Endothelial cell (in vitro differentiated cells): ENCODE measurements around the gene PLPPR3. TPM values are rescaled to one million over a fixed set of nuclear protein-coding genes. Genes with fewer than 3 reads are reported as not detected.

ENCODE experiments used
- DNase-seq: peaks from one replicate; pipeline ENCODE4 v3.0.0; 2021; ENCODE audit warnings: low spot score
- H3K27ac Mint-ChIP-seq: one replicate; pipeline ENCODE4 v1.8.0; 2021; ENCODE audit warnings: mixed read lengths, inconsistent platforms; ENCODE audit not compliant: unreplicated experiment
- H3K27me3 Mint-ChIP-seq: one replicate; pipeline ENCODE4 v1.8.0; 2021; ENCODE audit warnings: mild to moderate bottlenecking, moderate library complexity, mixed read lengths, inconsistent platforms; ENCODE audit not compliant: unreplicated experiment
- H3K36me3 Mint-ChIP-seq: one replicate; pipeline ENCODE4 v1.8.0; 2021; ENCODE audit warnings: mild to moderate bottlenecking, low read depth, mixed read lengths, inconsistent platforms; ENCODE audit not compliant: unreplicated experiment
- H3K4me1 Mint-ChIP-seq: one replicate; pipeline ENCODE4 v1.8.0; 2021; ENCODE audit warnings: mild to moderate bottlenecking, mixed read lengths, inconsistent platforms; ENCODE audit not compliant: unreplicated experiment
- H3K4me3 Mint-ChIP-seq: one replicate; pipeline ENCODE4 v1.8.0; 2021; ENCODE audit warnings: mild to moderate bottlenecking, mixed read lengths, inconsistent platforms; ENCODE audit not compliant: unreplicated experiment
- H3K9me3 Mint-ChIP-seq: one replicate; pipeline ENCODE4 v1.8.0; 2021; ENCODE audit warnings: mixed read lengths, inconsistent platforms; ENCODE audit not compliant: unreplicated experiment
- CTCF ChIP-seq: fragments of 200-600 bp; sonication (generic); IDR thresholded peaks from one replicate; pipeline ENCODE4 v1.5.0; 2021; ENCODE audit warnings: antibody characterized with exemption; ENCODE audit not compliant: unreplicated experiment
- microRNA-seq: library from miRNA; unstranded; fragments of <30 nt; microRNA quantifications from one replicate; pipeline ENCODE4, GENCODE V29; 2020; ENCODE audit not compliant: unreplicated experiment
- total RNA-seq: library from RNA; stranded (reverse); fragmentation: NEBNext Ultra II Directional; extraction: Animal tissue kit (Norgen Biotek cat#: 25700); gene quantifications from one replicate; pipeline ENCODE4 v1.2.1, GENCODE V29; 2021; ENCODE audit not compliant: unreplicated experiment

The PLPPR3 gene
- total RNA-seq, 1 donor from 2014 or later: 17.6 TPM

- Mint-ChIP-seq H3K27ac (no peak overlapping the region), H3K4me1 (no peaks in the 10 kb centered on the region), H3K36me3 (no peaks in the 10 kb centered on the region)
These were observed 56.5 kb downstream of the PLPPR3 start for GRCh38 chr19:765179-765738.

GRCh38 chr19:764301-764700 lies 57.5 kb downstream of the PLPPR3 start:
- TF ChIP-seq CTCF: no peak
- Mint-ChIP-seq H3K9me3 (peaks cover 4% of the 10 kb centered on the region), H3K27ac (no peak overlapping the region), H3K27me3 (no peaks in the 10 kb centered on the region), H3K4me3 (no peak overlapping the region), H3K36me3 (peaks cover 4% of the 10 kb centered on the region), H3K4me1 (no peaks in the 10 kb centered on the region)
- DNase-seq: no peak

More at GRCh38 chr19:765179-765738, 56.5 kb downstream of the PLPPR3 start:
- Mint-ChIP-seq H3K27me3 (no peaks in the 10 kb centered on the region), H3K9me3 (no peaks in the 10 kb centered on the region), H3K4me3 (peak overlapping the region; percentile 37)
- DNase-seq: no peak
- no peak for TF ChIP-seq CTCF

- TF ChIP-seq CTCF: no peak
- Mint-ChIP-seq H3K4me3 (no peak overlapping the region), H3K9me3 (peaks cover 5% of the 10 kb centered on the region), H3K4me1 (no peaks in the 10 kb centered on the region), H3K36me3 (peaks cover 5% of the 10 kb centered on the region), H3K27ac (no peak overlapping the region), H3K27me3 (no peaks in the 10 kb centered on the region)
- no peak for DNase-seq
These were observed 57.9 kb downstream of the PLPPR3 start for GRCh38 chr19:763869-764268.

- no peak for DNase-seq
- Mint-ChIP-seq H3K4me1 (no peaks in the 10 kb centered on the region), H3K9me3 (peaks cover 10% of the 10 kb centered on the region), H3K27me3 (no peaks in the 10 kb centered on the region), H3K27ac (no peak overlapping the region), H3K4me3 (no peak overlapping the region), H3K36me3 (peaks cover 8% of the 10 kb centered on the region)
- no peak for TF ChIP-seq CTCF
These were observed 58.6 kb downstream of the PLPPR3 start for GRCh38 chr19:763181-763580.

Small RNA genes lying within 50 kb of the gene (microRNA-seq; reads per million reads assigned to microRNA genes)
- gene MIR3187 (303 reads per million, percentile 88 among the genes with 10 or more reads in this experiment), gene MIR4745 (95.7 reads per million, percentile 82 among the genes with 10 or more reads in this experiment)

Other genes starting within 250 kb of the PLPPR3 start
- gene BSG, start 249.4 kb downstream of the PLPPR3 start, total RNA-seq: 353 TPM
- gene HCN2, start 232.1 kb downstream of the PLPPR3 start, total RNA-seq: 0.28 TPM
- 53.6 TPM for gene POLRMT, start 188.4 kb downstream of the PLPPR3 start, total RNA-seq
- gene FGF22, start 182.1 kb downstream of the PLPPR3 start, total RNA-seq: not detected
- 41.7 TPM for gene RNF126, start 158.7 kb downstream of the PLPPR3 start, total RNA-seq
- gene FSTL3, start 145.6 kb downstream of the PLPPR3 start, total RNA-seq: 6.5 TPM
- not detected for gene PRSS57, start 126.5 kb downstream of the PLPPR3 start, total RNA-seq
- gene PALM, start 113.0 kb downstream of the PLPPR3 start, total RNA-seq: 42.0 TPM
- not detected for gene MISP, start 70.8 kb downstream of the PLPPR3 start, total RNA-seq
- 614 TPM for gene PTBP1, start 24.5 kb downstream of the PLPPR3 start, total RNA-seq
- gene AZU1, start 5.9 kb upstream of the PLPPR3 start, total RNA-seq: 0.21 TPM
- gene PRTN3, start 19.0 kb upstream of the PLPPR3 start, total RNA-seq: not detected
- not detected for gene ELANE, start 30.3 kb upstream of the PLPPR3 start, total RNA-seq
- 0.46 TPM for gene CFD, start 37.7 kb upstream of the PLPPR3 start, total RNA-seq
- gene MED16, start 71.2 kb upstream of the PLPPR3 start, total RNA-seq: 66.5 TPM
- gene RNU6-9, start 71.5 kb upstream of the PLPPR3 start, total RNA-seq: not detected
- 40.6 TPM for gene R3HDM4, start 91.3 kb upstream of the PLPPR3 start, total RNA-seq
- not detected for gene KISS1R, start 95.4 kb upstream of the PLPPR3 start, total RNA-seq
- gene ARID3A, start 104.1 kb upstream of the PLPPR3 start, total RNA-seq: 108 TPM
- gene WDR18, start 162.4 kb upstream of the PLPPR3 start, total RNA-seq: 53.1 TPM
- gene GRIN3B, start 178.5 kb upstream of the PLPPR3 start, total RNA-seq: 0.95 TPM
- 182 TPM for gene TMEM259, start 199.2 kb upstream of the PLPPR3 start, total RNA-seq
- gene RNU6-2, start 199.6 kb upstream of the PLPPR3 start, total RNA-seq: not detected
- 456 TPM for gene CNN2, start 204.7 kb upstream of the PLPPR3 start, total RNA-seq
- gene ABCA7, start 218.2 kb upstream of the PLPPR3 start, total RNA-seq: 16.3 TPM
- gene ARHGAP45, start 245.2 kb upstream of the PLPPR3 start, total RNA-seq: 2.4 TPM